GM12873 (cell line): ENCODE results near the gene NRG2.

ENCODE experiments used
- CTCF ChIP-seq: IDR thresholded peaks from 2 replicates; pipeline ENCODE4 v1.5.1; 2012; ENCODE audit warnings: low read depth, mild to moderate bottlenecking, moderate library complexity, low read length, control low read depth; ENCODE audit not compliant: insufficient read depth; ENCODE audit errors: missing control alignments

The NRG2 gene

GRCh38 chr5:139806726-139807646, 236.1 kb downstream of the NRG2 start:
- no peak for TF ChIP-seq CTCF

GRCh38 chr5:139806111-139806510, 237.0 kb downstream of the NRG2 start:
- TF ChIP-seq CTCF = no peak

- no peak for TF ChIP-seq CTCF
Measured at GRCh38 chr5:139805545-139805944, 237.6 kb downstream of the NRG2 start.

GRCh38 chr5:139804800-139805397, 238.2 kb downstream of the NRG2 start:
- TF ChIP-seq CTCF = no peak

DNA sequence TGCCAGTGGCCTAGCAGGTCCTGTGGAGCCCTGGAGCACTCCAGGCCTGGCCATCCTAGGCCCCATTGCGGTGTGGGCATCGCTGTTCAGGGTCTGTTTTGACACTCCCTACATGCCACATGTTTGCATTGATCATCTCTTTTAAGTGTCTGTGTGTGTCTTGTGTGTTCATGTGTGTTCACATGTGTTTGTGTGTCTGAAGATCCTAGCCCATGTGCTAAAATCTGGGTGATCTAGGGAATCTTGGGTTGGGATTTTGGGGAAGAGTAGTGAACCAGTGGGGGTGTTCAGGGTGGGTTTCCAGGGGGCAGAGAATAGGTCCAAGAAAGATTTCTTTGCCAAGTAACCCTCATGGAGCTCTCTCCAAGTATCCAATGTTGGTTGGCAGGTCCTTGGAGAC, 239.1 kb downstream of the NRG2 start:
- TF ChIP-seq CTCF = no peak

DNA sequence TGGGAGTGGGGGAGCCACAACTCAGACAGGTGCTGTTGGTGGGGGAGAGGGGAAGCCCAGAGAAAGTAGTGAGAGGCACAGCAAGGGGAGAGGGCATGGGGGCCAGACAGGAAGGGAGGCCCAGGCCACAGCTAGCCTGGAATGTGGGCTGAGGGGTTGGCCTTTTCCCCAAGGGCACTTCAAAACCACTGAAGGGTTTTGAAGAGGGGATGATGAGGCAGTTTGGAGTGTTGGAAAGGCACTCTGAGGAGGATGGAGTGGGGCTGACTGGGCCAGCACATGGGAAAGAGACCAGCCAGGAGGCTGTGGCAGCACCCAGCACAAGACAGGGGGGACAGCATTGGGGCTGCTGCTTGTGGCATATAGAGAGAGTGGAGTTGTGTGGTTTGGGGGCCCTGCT, 243.7 kb downstream of the NRG2 start:
- no peak for TF ChIP-seq CTCF

GRCh38 chr5:139798883-139799282, 244.2 kb downstream of the NRG2 start:
- TF ChIP-seq CTCF = no peak
